SK-N-SH treated with all-trans-retinoic acid at 6 μM for 48 hours (cell line): ENCODE measurements around the gene NAGPA.

ENCODE experiments used
- ATAC-seq: fragments of 200-7000 bp; cut with Tn5 transposase; 3 replicates; pipeline ENCODE4 v1.9.1; 2020; ENCODE audit warnings: mild to moderate bottlenecking, moderate library complexity
- ARNTL ChIP-seq: fragments of 450-650 bp; formaldehyde crosslinking; IDR thresholded peaks from 2 replicates; pipeline ENCODE4 v1.5.0; 2020; ENCODE audit warnings: low read depth, mild to moderate bottlenecking, moderate library complexity, borderline replicate concordance
- BACH2 ChIP-seq: fragments of 250-450 bp; sonication (Bioruptor Pico); IDR thresholded peaks from 2 replicates; pipeline ENCODE4 v1.9.0; 2021; ENCODE audit warnings: mild to moderate bottlenecking, borderline replicate concordance
- CSDC2 ChIP-seq: fragments of 250-450 bp; sonication (Bioruptor Pico); IDR thresholded peaks from 2 replicates; pipeline ENCODE4 v1.5.0; 2020; ENCODE audit warnings: mild to moderate bottlenecking, moderate library complexity
- CSRNP3 ChIP-seq: fragments of 250-450 bp; sonication (Bioruptor Pico); IDR thresholded peaks from 2 replicates; pipeline ENCODE4 v1.5.1; 2021; ENCODE audit warnings: mild to moderate bottlenecking, moderate library complexity
- ESRRG ChIP-seq: fragments of 250-450 bp; sonication (Bioruptor Pico); IDR thresholded peaks from 2 replicates; pipeline ENCODE4 v1.6.1; 2021; ENCODE audit warnings: mild to moderate bottlenecking
- GLIS3 ChIP-seq: fragments of 250-450 bp; sonication (Bioruptor Pico); IDR thresholded peaks from 2 replicates; pipeline ENCODE4 v1.5.0; 2020; ENCODE audit warnings: mild to moderate bottlenecking, moderate library complexity
- ISL1 ChIP-seq: fragments of 250-450 bp; sonication (Bioruptor Pico); IDR thresholded peaks from 2 replicates; pipeline ENCODE4 v2.1.2; 2022; ENCODE audit warnings: mild to moderate bottlenecking, moderate library complexity
- OSR1 ChIP-seq: fragments of 250-450 bp; sonication (Bioruptor Pico); IDR thresholded peaks from 2 replicates; pipeline ENCODE4 v1.8.0; 2022; ENCODE audit warnings: moderate library complexity, mild to moderate bottlenecking, inconsistent platforms
- PATZ1 ChIP-seq: fragments of 250-450 bp; sonication (Bioruptor Pico); IDR thresholded peaks from 2 replicates; pipeline ENCODE4 v1.8.0; 2020; ENCODE audit warnings: mild to moderate bottlenecking, moderate library complexity, borderline replicate concordance
- POU6F1 ChIP-seq: fragments of 250-450 bp; sonication (Bioruptor Pico); IDR thresholded peaks from 2 replicates; pipeline ENCODE4 v1.8.0; 2021; ENCODE audit warnings: low read depth, mild to moderate bottlenecking, moderate library complexity, borderline replicate concordance
- PPARA ChIP-seq: fragments of 250-450 bp; sonication (Bioruptor Pico); IDR thresholded peaks from 2 replicates; pipeline ENCODE4 v1.5.0; 2020; ENCODE audit warnings: mild to moderate bottlenecking, borderline replicate concordance
- RARB ChIP-seq: fragments of 250-450 bp; sonication (Bioruptor Pico); IDR thresholded peaks from 2 replicates; pipeline ENCODE4 v1.8.0; 2021; ENCODE audit warnings: mild to moderate bottlenecking, moderate library complexity
- SNAI2 ChIP-seq: fragments of 250-450 bp; sonication (Bioruptor Pico); IDR thresholded peaks from 2 replicates; pipeline ENCODE4 v1.5.0; 2020; ENCODE audit warnings: mild to moderate bottlenecking, moderate library complexity
- TCF4 ChIP-seq: fragments of 250-450 bp; sonication (Bioruptor Pico); IDR thresholded peaks from 2 replicates; pipeline ENCODE4 v1.8.0; 2021; ENCODE audit warnings: mild to moderate bottlenecking, moderate library complexity, borderline replicate concordance
- TOX ChIP-seq: fragments of 250-450 bp; sonication (Bioruptor Pico); IDR thresholded peaks from 2 replicates; pipeline ENCODE4 v1.8.0; 2021; ENCODE audit warnings: mild to moderate bottlenecking, moderate library complexity, borderline replicate concordance
- ZC3H10 ChIP-seq: fragments of 250-450 bp; sonication (Bioruptor Pico); IDR thresholded peaks from 2 replicates; pipeline ENCODE4 v1.5.1; 2021; ENCODE audit warnings: mild to moderate bottlenecking, moderate library complexity
- ZFP30 ChIP-seq: fragments of 450-650 bp; formaldehyde crosslinking; IDR thresholded peaks from 2 replicates; pipeline ENCODE4 v1.5.0; 2022; ENCODE audit warnings: mild to moderate bottlenecking, moderate library complexity
- ZNF565 ChIP-seq: fragments of 450-650 bp; formaldehyde crosslinking; conservative IDR thresholded peaks from 2 replicates; pipeline ENCODE4 v1.5.0; 2020; ENCODE audit warnings: low read depth, mild to moderate bottlenecking, moderate library complexity
- ZNF70 ChIP-seq: fragments of 450-650 bp; formaldehyde crosslinking; IDR thresholded peaks from 2 replicates; pipeline ENCODE4 v1.5.0; 2020; ENCODE audit warnings: mild to moderate bottlenecking, moderate library complexity
- ZNF8 ChIP-seq: fragments of 450-650 bp; formaldehyde crosslinking; IDR thresholded peaks from 2 replicates; pipeline ENCODE4 v1.5.0; 2020; ENCODE audit warnings: mild to moderate bottlenecking, moderate library complexity
- TF ChIP-seq, protein P1 (sequence below): fragments of 250-450 bp; sonication (Bioruptor Pico); IDR thresholded peaks from 2 replicates; pipeline ENCODE4 v1.5.1; 2020; ENCODE audit warnings: low read depth, mild to moderate bottlenecking, moderate library complexity
- TF ChIP-seq, protein P2 (sequence below): fragments of 250-450 bp; sonication (Bioruptor Pico); IDR thresholded peaks from 2 replicates; pipeline ENCODE4 v1.5.0; 2020; ENCODE audit warnings: mild to moderate bottlenecking, moderate library complexity

NAGPA gene

DNA sequence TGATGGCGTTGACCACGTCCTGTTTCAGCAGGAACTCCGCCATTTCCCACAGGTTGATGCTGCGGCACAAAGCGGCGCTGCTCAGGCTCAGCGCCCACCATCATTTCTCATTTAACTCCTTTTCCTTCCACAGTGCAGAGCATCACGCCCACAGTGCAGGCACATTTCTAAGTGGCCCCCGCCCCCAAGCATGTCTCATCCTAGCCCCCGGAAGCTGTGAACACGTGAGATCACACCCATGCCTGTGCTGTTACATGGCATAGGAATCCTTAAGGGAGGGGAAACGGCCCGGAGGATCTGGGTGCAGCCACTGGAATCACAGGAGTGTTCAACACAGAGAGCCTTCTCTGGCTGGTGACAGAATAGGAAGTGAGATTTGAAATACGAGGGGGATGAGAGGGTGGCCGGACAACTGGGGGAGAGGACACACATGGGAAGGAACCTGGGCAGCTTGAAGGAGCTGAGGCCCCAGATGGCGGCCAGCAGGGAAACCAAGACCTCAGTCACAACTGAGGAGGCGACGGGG is 4.7 kb downstream of the NAGPA start:
- no peak for TF ChIP-seq GLIS3 (CRISPR knock-in tag)
- TF ChIP-seq ZC3H10: no peak
- no peak for TF ChIP-seq ZNF565 (CRISPR knock-in tag)
- no peak for TF ChIP-seq PATZ1 (CRISPR knock-in tag)
- no peak for TF ChIP-seq ISL1 (CRISPR knock-in tag)
- TF ChIP-seq CSRNP3 (CRISPR knock-in tag): no peak
- no peak for TF ChIP-seq SNAI2 (CRISPR knock-in tag)
- TF ChIP-seq OSR1 (CRISPR knock-in tag): no peak
- no peak for TF ChIP-seq ZNF70 (CRISPR knock-in tag)
- no peak for TF ChIP-seq TCF4 (CRISPR knock-in tag)
- no peak for TF ChIP-seq PPARA (CRISPR knock-in tag)
- no peak for TF ChIP-seq ARNTL
- TF ChIP-seq, protein P1, sequence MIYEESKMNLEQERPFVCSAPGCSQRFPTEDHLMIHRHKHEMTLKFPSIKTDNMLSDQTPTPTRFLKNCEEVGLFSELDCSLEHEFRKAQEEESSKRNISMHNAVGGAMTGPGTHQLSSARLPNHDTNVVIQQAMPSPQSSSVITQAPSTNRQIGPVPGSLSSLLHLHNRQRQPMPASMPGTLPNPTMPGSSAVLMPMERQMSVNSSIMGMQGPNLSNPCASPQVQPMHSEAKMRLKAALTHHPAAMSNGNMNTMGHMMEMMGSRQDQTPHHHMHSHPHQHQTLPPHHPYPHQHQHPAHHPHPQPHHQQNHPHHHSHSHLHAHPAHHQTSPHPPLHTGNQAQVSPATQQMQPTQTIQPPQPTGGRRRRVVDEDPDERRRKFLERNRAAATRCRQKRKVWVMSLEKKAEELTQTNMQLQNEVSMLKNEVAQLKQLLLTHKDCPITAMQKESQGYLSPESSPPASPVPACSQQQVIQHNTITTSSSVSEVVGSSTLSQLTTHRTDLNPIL (CRISPR knock-in tag): no peak
- no peak for ATAC-seq

GRCh38 chr16:5027575-5028235 is 6.0 kb downstream of the NAGPA start:
- TF ChIP-seq ISL1 (CRISPR knock-in tag) (no peak), GLIS3 (CRISPR knock-in tag) (no peak), CSRNP3 (CRISPR knock-in tag) (no peak), BACH2 (CRISPR knock-in tag) (no peak), ESRRG (CRISPR knock-in tag) (no peak), ARNTL (no peak), OSR1 (CRISPR knock-in tag) (no peak), RARB (CRISPR knock-in tag) (no peak), POU6F1 (CRISPR knock-in tag) (no peak), ZC3H10 (no peak), ZNF8 (CRISPR knock-in tag) (no peak), ZFP30 (CRISPR knock-in tag) (no peak), CSDC2 (CRISPR knock-in tag) (no peak), TOX (CRISPR knock-in tag) (no peak), PPARA (CRISPR knock-in tag) (no peak)
- TF ChIP-seq, protein P2, sequence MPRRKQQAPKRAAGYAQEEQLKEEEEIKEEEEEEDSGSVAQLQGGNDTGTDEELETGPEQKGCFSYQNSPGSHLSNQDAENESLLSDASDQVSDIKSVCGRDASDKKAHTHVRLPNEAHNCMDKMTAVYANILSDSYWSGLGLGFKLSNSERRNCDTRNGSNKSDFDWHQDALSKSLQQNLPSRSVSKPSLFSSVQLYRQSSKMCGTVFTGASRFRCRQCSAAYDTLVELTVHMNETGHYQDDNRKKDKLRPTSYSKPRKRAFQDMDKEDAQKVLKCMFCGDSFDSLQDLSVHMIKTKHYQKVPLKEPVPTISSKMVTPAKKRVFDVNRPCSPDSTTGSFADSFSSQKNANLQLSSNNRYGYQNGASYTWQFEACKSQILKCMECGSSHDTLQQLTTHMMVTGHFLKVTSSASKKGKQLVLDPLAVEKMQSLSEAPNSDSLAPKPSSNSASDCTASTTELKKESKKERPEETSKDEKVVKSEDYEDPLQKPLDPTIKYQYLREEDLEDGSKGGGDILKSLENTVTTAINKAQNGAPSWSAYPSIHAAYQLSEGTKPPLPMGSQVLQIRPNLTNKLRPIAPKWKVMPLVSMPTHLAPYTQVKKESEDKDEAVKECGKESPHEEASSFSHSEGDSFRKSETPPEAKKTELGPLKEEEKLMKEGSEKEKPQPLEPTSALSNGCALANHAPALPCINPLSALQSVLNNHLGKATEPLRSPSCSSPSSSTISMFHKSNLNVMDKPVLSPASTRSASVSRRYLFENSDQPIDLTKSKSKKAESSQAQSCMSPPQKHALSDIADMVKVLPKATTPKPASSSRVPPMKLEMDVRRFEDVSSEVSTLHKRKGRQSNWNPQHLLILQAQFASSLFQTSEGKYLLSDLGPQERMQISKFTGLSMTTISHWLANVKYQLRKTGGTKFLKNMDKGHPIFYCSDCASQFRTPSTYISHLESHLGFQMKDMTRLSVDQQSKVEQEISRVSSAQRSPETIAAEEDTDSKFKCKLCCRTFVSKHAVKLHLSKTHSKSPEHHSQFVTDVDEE: no peak
- no peak for ATAC-seq
